Fibroblast of peridontal ligament (primary cell): ENCODE data around the gene RBMS3.

Experiments
- DNase-seq: peaks from one replicate; pipeline ENCODE4 v3.0.0-alpha.2; 2010; ENCODE audit errors: extremely low read depth

RBMS3 gene

GRCh38 chr3:29887451-29887850 is 606.6 kb downstream of the RBMS3 start:
- DNase-seq, result no peak

- DNase-seq, result peak; percentile 60
Observed at GRCh38 chr3:29889215-29889614, 608.3 kb downstream of the RBMS3 start.

- no peak for DNase-seq
Observed at GRCh38 chr3:29890801-29891200, 609.9 kb downstream of the RBMS3 start.

- peak; percentile 10 for DNase-seq
Observed at GRCh38 chr3:29892976-29893554, 612.2 kb downstream of the RBMS3 start.

GRCh38 chr3:29896856-29897255 is 616.0 kb downstream of the RBMS3 start:
- no peak for DNase-seq

- DNase-seq, result no peak
Observed at GRCh38 chr3:29898171-29898965, 617.5 kb downstream of the RBMS3 start.

- no peak for DNase-seq
Observed at GRCh38 chr3:29899021-29899420, 618.1 kb downstream of the RBMS3 start.

- DNase-seq, result no peak
Observed at GRCh38 chr3:29901097-29901496, 620.2 kb downstream of the RBMS3 start.

GRCh38 chr3:29903600-29903999 is 622.7 kb downstream of the RBMS3 start:
- DNase-seq, result no peak

GRCh38 chr3:29906906-29907305 is 626.0 kb downstream of the RBMS3 start:
- DNase-seq, result peak; percentile 23

GRCh38 chr3:29912600-29913288 is 631.9 kb downstream of the RBMS3 start:
- no peak for DNase-seq

GRCh38 chr3:29914861-29915524 is 634.1 kb downstream of the RBMS3 start:
- peak; percentile 90 for DNase-seq

GRCh38 chr3:29919571-29919970 is 638.7 kb downstream of the RBMS3 start:
- DNase-seq, result no peak

- peak; percentile 90 for DNase-seq
Observed at GRCh38 chr3:29922992-29923746, 642.3 kb downstream of the RBMS3 start.

GRCh38 chr3:29924783-29925561 is 644.1 kb downstream of the RBMS3 start:
- peak; percentile 16 for DNase-seq

- DNase-seq, result no peak
Observed at GRCh38 chr3:29926378-29926777, 645.5 kb downstream of the RBMS3 start.

- peak; percentile 75 for DNase-seq
Observed at GRCh38 chr3:29932696-29933325, 651.9 kb downstream of the RBMS3 start.

GRCh38 chr3:29933802-29934490 is 653.1 kb downstream of the RBMS3 start:
- peak; percentile 40 for DNase-seq

GRCh38 chr3:29934751-29935150 is 653.9 kb downstream of the RBMS3 start:
- DNase-seq, result no peak

- DNase-seq, result no peak
Observed at GRCh38 chr3:29936054-29936453, 655.2 kb downstream of the RBMS3 start.
